ENCODE measurements around the gene HSPA6.
A peak's percentile ranks its signal among the peaks of the same experiment; 100 is the strongest.
"Not testable (repeated sequence)": the region's sequence is repeated elsewhere in the genome, so short reads cannot be mapped to it uniquely, and the experiment has no call there.

HSPA6 gene

DNA sequence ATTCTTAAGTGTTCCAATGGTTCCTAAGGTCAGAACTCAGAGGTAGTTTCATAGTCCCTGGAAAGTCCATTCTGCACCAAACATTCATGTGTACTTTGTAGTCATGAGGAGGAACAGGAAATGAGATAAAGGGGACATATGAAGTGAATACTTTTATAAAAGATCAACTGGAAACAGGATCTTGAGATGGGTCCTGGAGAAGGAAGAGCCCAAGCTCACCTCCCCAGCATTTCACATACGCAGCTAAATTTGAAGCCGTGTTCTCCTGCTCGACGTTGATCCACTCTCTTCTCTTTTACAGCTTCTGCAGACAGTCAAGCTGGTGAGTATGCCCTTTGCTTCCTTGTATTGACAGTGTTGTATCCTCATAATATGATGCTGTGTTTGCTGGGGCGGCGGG, 18.7 kb upstream of the HSPA6 start:
- DNase-seq, result no peak

GRCh38 chr1:161506336-161507223, 17.8 kb upstream of the HSPA6 start:
- no peak for DNase-seq

GRCh38 chr1:161510477-161510876, 13.9 kb upstream of the HSPA6 start:
- no peak for DNase-seq

- DNase-seq, result no peak
These were observed 13.2 kb upstream of the HSPA6 start for GRCh38 chr1:161511018-161511755.

DNA sequence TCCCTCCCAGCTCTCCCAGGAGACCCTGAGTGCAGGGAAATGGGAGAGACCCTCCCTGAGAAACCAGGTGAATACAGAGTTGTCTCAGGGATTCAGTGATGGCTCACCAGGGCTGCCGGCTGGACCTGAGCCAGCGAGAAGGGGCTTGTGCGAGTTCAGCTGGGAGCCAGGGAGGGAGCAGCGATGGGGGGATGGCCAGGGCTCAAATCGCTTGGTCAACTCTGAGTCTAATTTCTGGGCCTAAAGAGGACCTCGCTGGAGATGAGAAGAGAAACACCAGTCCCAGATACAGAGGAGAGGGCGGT, 12.6 kb upstream of the HSPA6 start:
- no peak for DNase-seq

- DNase-seq, result not testable (repeated sequence)
These were observed 11.5 kb upstream of the HSPA6 start for GRCh38 chr1:161512636-161513447.

- DNase-seq, result not testable (repeated sequence)
These were observed 10.9 kb upstream of the HSPA6 start for GRCh38 chr1:161513448-161513780.

- DNase-seq, result not testable (repeated sequence)
These were observed 10.4 kb upstream of the HSPA6 start for GRCh38 chr1:161513953-161514352.

- DNase-seq, result not testable (repeated sequence)
These were observed 1.1 kb upstream of the HSPA6 start for GRCh38 chr1:161523041-161523816.

DNA sequence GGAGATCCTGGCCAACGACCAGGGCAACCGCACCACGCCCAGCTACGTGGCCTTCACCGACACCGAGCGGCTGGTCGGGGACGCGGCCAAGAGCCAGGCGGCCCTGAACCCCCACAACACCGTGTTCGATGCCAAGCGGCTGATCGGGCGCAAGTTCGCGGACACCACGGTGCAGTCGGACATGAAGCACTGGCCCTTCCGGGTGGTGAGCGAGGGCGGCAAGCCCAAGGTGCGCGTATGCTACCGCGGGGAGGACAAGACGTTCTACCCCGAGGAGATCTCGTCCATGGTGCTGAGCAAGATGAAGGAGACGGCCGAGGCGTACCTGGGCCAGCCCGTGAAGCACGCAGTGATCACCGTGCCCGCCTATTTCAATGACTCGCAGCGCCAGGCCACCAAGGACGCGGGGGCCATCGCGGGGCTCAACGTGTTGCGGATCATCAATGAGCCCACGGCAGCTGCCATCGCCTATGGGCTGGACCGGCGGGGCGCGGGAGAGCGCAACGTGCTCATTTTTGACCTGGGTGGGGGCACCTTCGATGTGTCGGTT, 477 bp downstream of the HSPA6 start:
- not testable (repeated sequence) for DNase-seq

DNA sequence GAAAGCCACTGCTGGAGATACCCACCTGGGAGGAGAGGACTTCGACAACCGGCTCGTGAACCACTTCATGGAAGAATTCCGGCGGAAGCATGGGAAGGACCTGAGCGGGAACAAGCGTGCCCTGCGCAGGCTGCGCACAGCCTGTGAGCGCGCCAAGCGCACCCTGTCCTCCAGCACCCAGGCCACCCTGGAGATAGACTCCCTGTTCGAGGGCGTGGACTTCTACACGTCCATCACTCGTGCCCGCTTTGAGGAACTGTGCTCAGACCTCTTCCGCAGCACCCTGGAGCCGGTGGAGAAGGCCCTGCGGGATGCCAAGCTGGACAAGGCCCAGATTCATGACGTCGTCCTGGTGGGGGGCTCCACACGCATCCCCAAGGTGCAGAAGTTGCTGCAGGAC, 981 bp downstream of the HSPA6 start:
- not testable (repeated sequence) for DNase-seq

- not testable (repeated sequence) for DNase-seq
These were observed 1.6 kb downstream of the HSPA6 start for GRCh38 chr1:161525918-161526317.

DNA sequence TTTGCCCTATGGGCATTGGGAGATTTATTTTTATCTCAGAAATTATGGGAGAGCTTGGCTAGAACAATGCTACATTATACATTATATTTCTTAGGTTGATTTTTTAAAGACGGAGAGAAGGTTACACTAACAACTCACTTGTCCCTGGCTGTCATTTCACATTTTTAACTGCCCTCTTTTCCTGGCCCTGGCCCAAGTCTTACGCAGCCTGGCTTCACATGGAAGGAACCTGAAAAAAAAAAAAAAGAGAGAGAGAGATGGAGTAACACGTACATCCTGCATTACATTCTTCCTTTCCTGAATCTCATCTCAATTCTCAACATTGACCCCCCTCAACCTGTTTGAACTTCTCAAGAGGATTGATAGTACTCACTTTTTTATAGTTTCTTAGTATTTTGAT, 4.2 kb downstream of the HSPA6 start:
- not testable (repeated sequence) for DNase-seq

GRCh38 chr1:161529463-161530104, 5.2 kb downstream of the HSPA6 start:
- DNase-seq, result not testable (repeated sequence)

GRCh38 chr1:161530158-161530557, 5.8 kb downstream of the HSPA6 start:
- DNase-seq, result peak; percentile 59

DNA sequence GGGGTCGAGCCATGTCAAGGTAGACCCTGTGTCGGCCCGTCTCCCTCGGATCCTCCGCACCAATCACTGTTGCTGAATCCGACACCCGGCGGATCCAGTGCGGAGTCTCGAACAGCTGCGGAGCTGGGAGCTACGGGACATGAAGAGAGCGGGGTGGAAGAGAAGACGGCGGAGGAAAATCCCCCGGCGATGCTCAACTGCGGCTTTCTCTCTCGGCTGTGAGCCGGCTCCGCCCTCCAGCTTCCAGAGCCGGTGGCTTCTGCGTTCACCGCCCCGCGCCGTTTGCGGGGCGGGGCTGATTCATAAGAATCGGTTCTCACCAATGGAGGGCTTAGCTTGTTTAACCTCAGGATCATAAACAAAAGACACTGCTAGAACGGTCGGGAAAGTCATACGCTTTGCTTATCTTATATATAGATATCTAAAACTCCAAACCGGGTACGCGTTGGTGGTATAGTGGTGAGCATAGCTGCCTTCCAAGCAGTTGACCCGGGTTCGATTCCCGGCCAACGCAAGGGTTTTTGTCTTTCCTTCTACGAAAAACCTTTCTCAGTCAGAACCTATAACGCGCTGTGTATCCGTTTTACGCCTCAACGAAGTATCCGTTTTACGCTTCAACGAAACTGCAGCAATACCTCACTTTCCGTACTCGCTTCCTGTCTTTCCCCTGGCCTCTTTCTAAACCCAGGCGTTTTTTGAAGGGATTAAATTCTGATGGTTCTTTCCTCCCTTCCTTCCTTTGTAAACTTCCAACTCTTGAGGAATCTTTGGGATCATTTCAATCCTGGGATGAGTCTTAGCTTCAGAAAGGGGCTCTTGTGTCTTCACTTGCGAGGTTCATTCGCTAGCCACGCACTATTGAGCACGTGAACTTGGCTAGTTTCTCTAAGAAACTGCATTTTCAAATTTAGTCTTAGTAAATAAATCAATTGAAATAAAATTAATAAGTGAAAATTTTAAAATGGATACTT, 6.6 kb downstream of the HSPA6 start:
- DNase-seq, result peak; percentile 89

DNA sequence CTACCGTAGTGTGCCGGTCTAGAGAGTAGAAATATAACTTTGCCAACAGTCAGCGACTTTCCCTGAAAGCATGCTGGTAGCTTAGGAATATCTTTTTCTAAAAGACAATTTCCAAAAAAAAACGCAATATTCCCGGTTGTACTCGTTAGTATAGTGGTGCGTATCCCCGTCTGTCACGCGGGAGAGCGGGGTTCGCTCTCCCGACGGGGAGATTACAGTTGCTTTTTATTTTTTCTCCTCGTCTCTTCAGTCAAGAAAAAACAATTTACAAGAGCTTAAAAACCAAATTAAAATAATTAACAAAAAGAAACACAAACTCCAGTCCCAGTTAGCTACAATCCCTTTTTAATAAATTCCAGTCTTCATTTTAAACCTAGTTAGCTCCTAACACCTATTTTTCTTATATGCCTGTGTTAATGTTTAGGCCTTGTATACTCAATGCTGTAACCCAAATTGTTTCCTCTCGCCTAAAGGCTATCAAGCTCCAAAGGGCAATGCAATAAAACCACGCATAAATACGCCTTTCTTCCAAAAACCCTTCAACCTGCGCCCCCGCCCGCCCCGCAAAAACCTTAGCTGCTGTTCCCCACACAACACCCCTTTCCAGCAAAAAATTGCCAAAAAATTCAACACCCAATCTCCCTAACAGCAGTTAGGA, 7.8 kb downstream of the HSPA6 start:
- DNase-seq, result no peak

DNA sequence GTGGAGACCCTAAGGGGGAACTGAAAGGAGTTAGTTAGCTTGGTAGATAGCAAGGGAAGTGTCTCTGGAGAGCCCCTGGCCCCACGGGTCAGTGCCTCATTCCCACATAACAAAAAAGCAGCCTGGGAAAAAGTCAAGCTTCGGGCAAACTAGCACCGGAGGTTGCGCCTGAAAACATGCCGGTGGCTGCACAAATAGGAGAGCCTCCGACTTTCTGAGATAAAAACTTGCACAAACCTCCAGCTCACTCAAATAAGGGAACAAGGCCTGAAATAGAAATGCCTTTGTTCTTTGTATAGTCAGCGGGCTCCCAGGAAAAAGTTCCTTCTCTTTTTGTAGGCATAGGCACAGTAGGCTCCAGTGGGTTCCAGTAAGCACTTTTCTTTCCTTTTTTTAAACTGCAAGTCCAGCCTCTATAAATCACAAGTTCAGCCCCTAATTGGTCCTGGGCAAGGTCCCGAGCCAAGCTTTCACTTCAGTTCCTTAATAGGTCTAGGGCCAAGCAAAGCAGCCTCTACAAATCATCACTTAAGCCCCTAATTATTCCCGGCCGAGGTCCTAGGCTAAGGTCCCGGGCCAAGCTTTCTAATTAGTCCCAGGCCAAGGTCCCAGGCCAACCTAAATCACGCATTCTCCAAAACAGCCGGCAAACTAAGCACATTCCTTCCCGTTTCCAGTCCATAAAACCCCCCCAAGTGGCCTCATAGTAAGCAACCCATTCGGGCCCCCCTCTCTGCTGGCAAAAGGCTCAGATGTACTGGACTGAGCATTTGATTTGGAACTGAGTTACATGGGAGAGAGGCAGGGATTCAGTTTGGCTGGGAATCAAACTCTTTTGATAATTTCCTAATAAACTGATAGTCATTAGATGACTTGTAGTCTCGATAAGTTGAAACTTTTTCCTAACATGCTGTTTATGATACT, 8.6 kb downstream of the HSPA6 start:
- not testable (repeated sequence) for DNase-seq

Measured in activated CD4-positive, alpha-beta T cell treated with anti-CD3 and anti-CD28 coated beads, Interleukin-2, amount 50 U/mL, for 1 hour (primary cell).